NK-92 (cell line): ENCODE results near the gene XYLT2.

ENCODE experiments used
- DNase-seq: peaks from one replicate; lab custom pipeline; 2025; ENCODE audit not compliant: unreplicated experiment; lab: John Stamatoyannopoulos, UW

XYLT2 gene

GRCh38 chr17:50348522-50349242 is 2.8 kb downstream of the XYLT2 start:
- no peak for DNase-seq

GRCh38 chr17:50349243-50349600 is 3.3 kb downstream of the XYLT2 start:
- DNase-seq = no peak

- DNase-seq = no peak
Observed at GRCh38 chr17:50350733-50351132, 4.8 kb downstream of the XYLT2 start.

- no peak for DNase-seq
Observed at GRCh38 chr17:50352072-50352692, 6.3 kb downstream of the XYLT2 start.

- no peak for DNase-seq
Observed at GRCh38 chr17:50352693-50353599, 7.0 kb downstream of the XYLT2 start.

GRCh38 chr17:50353600-50354195 is 7.8 kb downstream of the XYLT2 start:
- no peak for DNase-seq

- no peak for DNase-seq
Observed at GRCh38 chr17:50354198-50354597, 8.3 kb downstream of the XYLT2 start.

GRCh38 chr17:50354776-50355175 is 8.8 kb downstream of the XYLT2 start:
- DNase-seq = no peak

- no peak for DNase-seq
Observed at GRCh38 chr17:50355336-50355700, 9.4 kb downstream of the XYLT2 start.

- DNase-seq = no peak
Observed at GRCh38 chr17:50355701-50356341, 9.9 kb downstream of the XYLT2 start.

GRCh38 chr17:50356418-50356817 is 10.5 kb downstream of the XYLT2 start:
- DNase-seq = no peak

- DNase-seq = no peak
Observed at GRCh38 chr17:50356892-50357510, 11.1 kb downstream of the XYLT2 start.

- no peak for DNase-seq
Observed at GRCh38 chr17:50358177-50358576, 12.3 kb downstream of the XYLT2 start.

GRCh38 chr17:50359005-50359699 is 13.2 kb downstream of the XYLT2 start:
- no peak for DNase-seq

GRCh38 chr17:50359998-50360461 is 14.1 kb downstream of the XYLT2 start:
- no peak for DNase-seq

- DNase-seq = no peak
Observed at GRCh38 chr17:50360486-50361115, 14.7 kb downstream of the XYLT2 start.

- DNase-seq = no peak
Observed at GRCh38 chr17:50361561-50362480, 15.9 kb downstream of the XYLT2 start.

- no peak for DNase-seq
Observed at GRCh38 chr17:50362661-50363060, 16.7 kb downstream of the XYLT2 start.
